H9 (cell line): Measurements from ENCODE around the gene ANKRD55. TPM values are rescaled to one million over a fixed set of nuclear protein-coding genes. Genes with fewer than 3 reads are reported as not detected.
"Not testable (repeated sequence)": the region's sequence is repeated elsewhere in the genome, so short reads cannot be mapped to it uniquely, and the experiment has no call there.

Experiments used
- DNase-seq: peaks from one replicate; pipeline ENCODE4 v3.0.0-alpha.2; 2017
- H2AFZ ChIP-seq: one replicate; pipeline ENCODE4 v1.6.1; 2013; ENCODE audit warnings: mild to moderate bottlenecking, low read length, control low read depth, moderate library complexity
- H2AK5ac ChIP-seq: 2 replicates; pipeline ENCODE4 v1.6.1; 2013; ENCODE audit warnings: low read length, control low read depth, mixed read lengths; ENCODE audit not compliant: insufficient read length
- H2BK120ac ChIP-seq: one replicate; pipeline ENCODE4 v1.6.1; 2013; ENCODE audit warnings: low read depth, mild to moderate bottlenecking, low read length, control low read depth, inconsistent platforms; ENCODE audit not compliant: poor library complexity, severe bottlenecking
- H2BK12ac ChIP-seq: 2 replicates; pipeline ENCODE4 v1.6.1; 2013; ENCODE audit warnings: low read length, control low read depth, mixed read lengths, low read depth; ENCODE audit not compliant: insufficient read length
- H2BK15ac ChIP-seq: 2 replicates; pipeline ENCODE4 v1.6.1; 2013; ENCODE audit warnings: low read depth, low read length, control low read depth
- H2BK20ac ChIP-seq: one replicate; pipeline ENCODE4 v1.6.1; 2013; ENCODE audit warnings: low read depth, mild to moderate bottlenecking, low read length, control low read depth, inconsistent platforms; ENCODE audit not compliant: poor library complexity, severe bottlenecking
- H2BK5ac ChIP-seq: 2 replicates; pipeline ENCODE4 v1.6.1; 2013; ENCODE audit warnings: low read length, control low read depth, mixed read lengths; ENCODE audit not compliant: insufficient read length
- H3K14ac ChIP-seq: 2 replicates; pipeline ENCODE4 v1.6.1; 2013; ENCODE audit warnings: low read length, control low read depth; ENCODE audit not compliant: insufficient read depth
- H3K18ac ChIP-seq: 2 replicates; pipeline ENCODE4 v1.6.1; 2013; ENCODE audit warnings: low read depth, mild to moderate bottlenecking, mixed read lengths, low read length, control low read depth; ENCODE audit not compliant: insufficient read length
- H3K23ac ChIP-seq: 2 replicates; pipeline ENCODE4 v1.6.1; 2013; ENCODE audit warnings: low read length, control low read depth, mixed read lengths, low read depth; ENCODE audit not compliant: insufficient read length
- H3K23me2 ChIP-seq: 2 replicates; pipeline ENCODE4 v1.6.1; 2013; ENCODE audit warnings: low read depth, mild to moderate bottlenecking, mixed read lengths, low read length, control low read depth; ENCODE audit not compliant: insufficient read length, poor library complexity, severe bottlenecking
- H3K27ac ChIP-seq: 2 replicates; pipeline ENCODE4 v1.5.1; 2013; ENCODE audit warnings: low read length, control low read depth, mixed read lengths, low read depth; ENCODE audit not compliant: insufficient read length
- H3K27me3 ChIP-seq: 2 replicates; pipeline ENCODE4 v1.6.1; 2013; ENCODE audit warnings: low read length, control low read depth, inconsistent platforms; ENCODE audit not compliant: insufficient read depth
- H3K4ac ChIP-seq: 2 replicates; pipeline ENCODE4 v1.6.1; 2013; ENCODE audit warnings: low read depth, mild to moderate bottlenecking, control low read depth, inconsistent platforms, low read length, moderate library complexity
- H3K4me1 ChIP-seq: 2 replicates; pipeline ENCODE4 v1.6.1; 2013; ENCODE audit warnings: low read length, control low read depth, inconsistent platforms; ENCODE audit not compliant: insufficient read depth
- H3K4me2 ChIP-seq: 2 replicates; pipeline ENCODE4 v1.6.1; 2013; ENCODE audit warnings: low read length, control low read depth, mixed read lengths; ENCODE audit not compliant: insufficient read length, insufficient read depth
- H3K56ac ChIP-seq: 2 replicates; pipeline ENCODE4 v1.6.1; 2013; ENCODE audit warnings: low read depth, mild to moderate bottlenecking, mixed read lengths, low read length, control low read depth; ENCODE audit not compliant: insufficient read length
- H3K79me1 ChIP-seq: 2 replicates; pipeline ENCODE4 v1.6.1; 2013; ENCODE audit warnings: low read depth, mild to moderate bottlenecking, moderate library complexity, low read length, control low read depth, inconsistent platforms; ENCODE audit not compliant: insufficient read depth, poor library complexity, severe bottlenecking
- H3K79me2 ChIP-seq: 2 replicates; pipeline ENCODE4 v1.6.1; 2013; ENCODE audit warnings: low read length, control low read depth, inconsistent platforms; ENCODE audit not compliant: insufficient read depth
- H3K9ac ChIP-seq: 2 replicates; pipeline ENCODE4 v1.6.1; 2013; ENCODE audit warnings: low read length, control low read depth, mixed read lengths; ENCODE audit not compliant: insufficient read length; ENCODE audit errors: extremely low read depth
- H3K9me3 ChIP-seq: one replicate; pipeline ENCODE4 v1.6.1; 2013; ENCODE audit warnings: low read depth, low read length, inconsistent platforms; ENCODE audit not compliant: control insufficient read depth
- H3T11ph ChIP-seq: one replicate; pipeline ENCODE4 v1.6.1; 2013; ENCODE audit warnings: mild to moderate bottlenecking, low read length, control low read depth, inconsistent platforms
- H4K20me1 ChIP-seq: one replicate; pipeline ENCODE4 v1.6.1; 2013; ENCODE audit not compliant: control insufficient read depth, insufficient read length, insufficient read depth
- H4K5ac ChIP-seq: 2 replicates; pipeline ENCODE4 v1.6.1; 2013; ENCODE audit warnings: low read depth, mild to moderate bottlenecking, mixed read lengths, low read length, control low read depth; ENCODE audit not compliant: insufficient read length
- H4K8ac ChIP-seq: replicated peaks from 2 replicates; pipeline ENCODE4 v1.6.1; 2013; ENCODE audit warnings: low read length, control low read depth, mixed read lengths, low read depth; ENCODE audit not compliant: insufficient read length
- H4K91ac ChIP-seq: 2 replicates; pipeline ENCODE4 v1.6.1; 2013; ENCODE audit warnings: low read depth, mild to moderate bottlenecking, moderate library complexity, mixed read lengths, low read length, control low read depth; ENCODE audit not compliant: insufficient read length
- H3K27ac Mint-ChIP-seq, 3 experiments: 2 replicates in 2 of 3; 3 replicates in 1 of 3; pipeline ENCODE4 v1.8.0; 2020 to 2021; ENCODE audit warnings: mixed read lengths in 3 of 3, mild to moderate bottlenecking in 1 of 3, moderate library complexity in 1 of 3
- H3K27me3 Mint-ChIP-seq: 2 replicates; pipeline ENCODE4 v1.8.0; 2021; ENCODE audit warnings: low read depth, mild to moderate bottlenecking, moderate library complexity, mixed read lengths
- H3K36me3 Mint-ChIP-seq, 3 experiments: 2 replicates in 2 of 3; 3 replicates in 1 of 3; pipeline ENCODE4 v1.8.0; 2020 to 2021; ENCODE audit warnings: low read depth in 3 of 3, mixed read lengths in 3 of 3; ENCODE audit not compliant: insufficient read depth in 1 of 3
- H3K4me1 Mint-ChIP-seq, 2 experiments: 2 replicates each; pipeline ENCODE4 v1.8.0; 2020; ENCODE audit warnings: mixed read lengths in 2 of 2
- H3K4me3 Mint-ChIP-seq, 2 experiments: 2 replicates in 1 of 2; 3 replicates in 1 of 2; pipeline ENCODE4 v1.8.0; 2020 to 2021; ENCODE audit warnings: mild to moderate bottlenecking in 2 of 2, mixed read lengths in 2 of 2, moderate library complexity in 1 of 2
- H3K9me3 Mint-ChIP-seq, 2 experiments: 2 replicates in 1 of 2; 3 replicates in 1 of 2; pipeline ENCODE4 v1.8.0; 2020; ENCODE audit warnings: mild to moderate bottlenecking in 2 of 2, mixed read lengths in 2 of 2, moderate library complexity in 1 of 2
- WGBS: extraction: QIAGEN DNeasy Blood & Tissue Kit; methylation state at CpG from one replicate; pipeline ENCODE4 v1.1.7; 2013; ENCODE audit warnings: missing lambda C conversion rate, low lambda C conversion rate, mixed read lengths; ENCODE audit not compliant: insufficient read length; ENCODE audit errors: extremely low coverage; 5-methylcytosine and 5-hydroxymethylcytosine counted together
- total RNA-seq: library from RNA; stranded (reverse); gene quantifications from 2 replicates; pipeline ENCODE4 v1.2.1, GENCODE V29; 2021
- TF ChIP-seq, protein P1 (sequence below): fragments of 200-600 bp; sonication (generic); conservative IDR thresholded peaks from 3 replicates; pipeline ENCODE4 v1.8.0; 2021; ENCODE audit warnings: antibody characterized with exemption, mild to moderate bottlenecking

Gene ANKRD55
- total RNA-seq, 1 experiment from 2014 or later, result not detected

DNA sequence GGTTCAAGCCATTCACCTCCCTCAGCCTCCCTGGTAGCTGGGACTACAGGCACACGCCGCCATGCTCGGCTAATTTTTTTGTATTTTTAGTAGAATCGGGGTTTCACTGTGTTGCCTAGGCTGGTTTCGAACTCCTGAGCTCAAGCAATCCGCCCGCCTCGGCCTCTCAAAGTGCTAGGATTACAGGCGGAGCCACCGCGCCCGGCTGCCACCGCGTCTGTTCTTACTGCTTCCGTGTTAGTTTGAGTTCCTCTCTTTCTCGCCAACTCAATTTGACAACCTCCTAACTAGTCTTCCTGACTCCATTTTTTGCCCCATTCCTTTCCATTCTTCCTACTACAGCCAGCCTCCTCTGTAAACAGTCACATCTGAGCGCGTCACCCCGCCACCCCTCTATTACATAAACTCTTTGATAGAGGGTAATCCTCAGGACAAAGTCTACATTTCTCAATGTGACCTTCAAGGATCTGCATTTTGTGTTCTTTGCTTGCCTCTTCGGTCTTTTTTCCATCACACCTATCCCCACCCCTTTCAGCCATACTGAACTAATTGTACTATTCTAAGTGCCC lies 149.8 kb downstream of the ANKRD55 start:
- H4K91ac ChIP-seq, result no peak overlapping the region
- H3K27me3 Mint-ChIP-seq, result no peaks in the 10 kb centered on the region; the same call in 1 of the 2 replicates
- peaks cover 0 to 5% of the 10 kb centered on the region in 2 experiments; a peak in 3 of 5 replicates for H3K9me3 Mint-ChIP-seq
- H2BK12ac ChIP-seq, result no peak overlapping the region
- H3K36me3 Mint-ChIP-seq, result no peaks in the 10 kb centered on the region; a peak in 3 of 7 replicates
- no peak overlapping the region for H2BK20ac ChIP-seq
- H2BK120ac ChIP-seq, result no peak overlapping the region
- no peak overlapping the region for H3K56ac ChIP-seq
- no peak overlapping the region; a peak in 1 of 7 replicates for H3K27ac Mint-ChIP-seq
- no peak overlapping the region for H3K9ac ChIP-seq
- peaks cover 5 to 9% of the 10 kb centered on the region in 2 experiments for H3K4me1 Mint-ChIP-seq
- no peaks in the 10 kb centered on the region for H3K79me2 ChIP-seq
- no peak overlapping the region for H3K18ac ChIP-seq
- H4K5ac ChIP-seq, result no peak overlapping the region
- H3K23ac ChIP-seq, result no peak overlapping the region
- H2BK15ac ChIP-seq, result no peak overlapping the region
- H3K4ac ChIP-seq, result no peak overlapping the region
- H3K27me3 ChIP-seq, result no peaks in the 10 kb centered on the region
- H4K20me1 ChIP-seq, result no peaks in the 10 kb centered on the region
- no peak overlapping the region for H3K27ac ChIP-seq
- no peaks in the 10 kb centered on the region for H3K23me2 ChIP-seq
- no CpG with 5 or more reads among the region's 20 CpGs for WGBS
- H3K79me1 ChIP-seq, result no peaks in the 10 kb centered on the region
- no peak overlapping the region for H4K8ac ChIP-seq
- no peaks in the 10 kb centered on the region for H3K9me3 ChIP-seq
- no peak overlapping the region for H2AFZ ChIP-seq
- H3K4me2 ChIP-seq, result no peak overlapping the region
- H2AK5ac ChIP-seq, result no peak overlapping the region
- H2BK5ac ChIP-seq, result no peak overlapping the region
- H3K4me1 ChIP-seq, result no peaks in the 10 kb centered on the region; the same call in 1 of the 2 replicates
- DNase-seq, result no peak
- no peak overlapping the region; a peak in 1 of 5 replicates for H3K4me3 Mint-ChIP-seq
- no peak overlapping the region for H3K14ac ChIP-seq
- no peak overlapping the region for H3T11ph ChIP-seq
- TF ChIP-seq, protein P1, sequence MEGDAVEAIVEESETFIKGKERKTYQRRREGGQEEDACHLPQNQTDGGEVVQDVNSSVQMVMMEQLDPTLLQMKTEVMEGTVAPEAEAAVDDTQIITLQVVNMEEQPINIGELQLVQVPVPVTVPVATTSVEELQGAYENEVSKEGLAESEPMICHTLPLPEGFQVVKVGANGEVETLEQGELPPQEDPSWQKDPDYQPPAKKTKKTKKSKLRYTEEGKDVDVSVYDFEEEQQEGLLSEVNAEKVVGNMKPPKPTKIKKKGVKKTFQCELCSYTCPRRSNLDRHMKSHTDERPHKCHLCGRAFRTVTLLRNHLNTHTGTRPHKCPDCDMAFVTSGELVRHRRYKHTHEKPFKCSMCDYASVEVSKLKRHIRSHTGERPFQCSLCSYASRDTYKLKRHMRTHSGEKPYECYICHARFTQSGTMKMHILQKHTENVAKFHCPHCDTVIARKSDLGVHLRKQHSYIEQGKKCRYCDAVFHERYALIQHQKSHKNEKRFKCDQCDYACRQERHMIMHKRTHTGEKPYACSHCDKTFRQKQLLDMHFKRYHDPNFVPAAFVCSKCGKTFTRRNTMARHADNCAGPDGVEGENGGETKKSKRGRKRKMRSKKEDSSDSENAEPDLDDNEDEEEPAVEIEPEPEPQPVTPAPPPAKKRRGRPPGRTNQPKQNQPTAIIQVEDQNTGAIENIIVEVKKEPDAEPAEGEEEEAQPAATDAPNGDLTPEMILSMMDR, result no peak

DNA sequence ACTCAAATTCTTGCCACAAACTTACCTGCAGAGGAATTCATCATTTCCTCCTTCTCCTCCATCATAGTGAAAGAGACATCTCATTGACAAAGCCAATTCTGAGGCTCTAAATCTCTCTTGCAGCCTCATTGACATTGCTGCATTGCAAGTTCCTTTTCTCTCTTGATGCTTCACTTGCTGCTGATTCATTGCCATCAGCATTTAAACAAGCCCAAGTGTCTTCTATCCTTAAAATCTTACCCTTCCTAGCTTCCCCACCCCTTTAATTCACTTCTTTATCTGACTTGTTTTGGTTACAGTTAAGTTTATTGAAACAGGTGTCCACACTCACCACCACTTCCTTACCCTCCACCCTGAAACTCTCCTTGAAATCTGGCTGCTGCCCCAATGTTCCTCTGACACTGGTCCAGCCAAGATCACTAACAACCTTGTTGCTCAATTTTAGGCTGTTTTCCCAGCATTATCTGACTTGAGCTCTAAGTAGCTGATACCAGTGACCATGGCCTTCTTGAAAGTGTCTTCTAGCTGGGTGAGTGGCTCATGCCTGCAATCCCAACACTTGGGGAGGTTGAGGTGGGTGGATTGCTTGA lies 152.0 kb downstream of the ANKRD55 start:
- H3T11ph ChIP-seq, H2AFZ ChIP-seq, H2BK20ac ChIP-seq, H4K20me1 ChIP-seq, H3K23me2 ChIP-seq, H3K27ac ChIP-seq, H3K79me2 ChIP-seq, H4K5ac ChIP-seq, H2AK5ac ChIP-seq, H3K4me1 ChIP-seq, H3K4me2 ChIP-seq, H4K8ac ChIP-seq, H3K4me1 Mint-ChIP-seq, H3K56ac ChIP-seq, H3K27me3 ChIP-seq, H3K9me3 ChIP-seq, H3K9ac ChIP-seq, H3K36me3 Mint-ChIP-seq, H2BK15ac ChIP-seq, H2BK120ac ChIP-seq, H2BK5ac ChIP-seq, H3K14ac ChIP-seq, H3K18ac ChIP-seq, H3K27me3 Mint-ChIP-seq, H3K79me1 ChIP-seq, H3K4ac ChIP-seq, H3K4me3 Mint-ChIP-seq, H4K91ac ChIP-seq, H3K23ac ChIP-seq, H2BK12ac ChIP-seq, H3K27ac Mint-ChIP-seq, H3K9me3 Mint-ChIP-seq, DNase-seq: not testable (repeated sequence)
